ENCODE results near the gene S100A11. TPM values are rescaled to one million over a fixed set of nuclear protein-coding genes. Genes with fewer than 3 reads are reported as not detected.

The S100A11 gene
- total and polyA plus RNA-seq, 9 of the 15 experiments (the other 6 are each of a cell fraction or from before 2014, with no cell fraction given), result 131 to 808 (median 235) TPM

GRCh38 chr1:152047730-152048415 lies 11.1 kb upstream of the S100A11 start (continued):
- TF ChIP-seq VEZF1 (CRISPR knock-in tag; IDR thresholded peaks at IDR 0.05) (peak; percentile 63; the same call in 1 of the 2 replicates), ZFP30 (CRISPR knock-in tag; IDR thresholded peaks at IDR 0.05; ENCODE audit: borderline replicate concordance) (no peak), EHMT2 (IDR thresholded peaks at IDR 0.05) (0 out of 2 replicates have a peak, but pooled peaks have one; percentile 6), ZNF232 (CRISPR knock-in tag; IDR thresholded peaks at IDR 0.05) (no peak), KLF10 (CRISPR knock-in tag; IDR thresholded peaks at IDR 0.05) (no peak), FOXK2 (conservative IDR thresholded peaks at IDR 0.05 in 1 of 2, IDR thresholded peaks at IDR 0.05 in 1 of 2; ENCODE audit: low read depth in 2 of 2) (peak; percentile 7 to 59; a peak in 3 of 4 replicates), CHD1 (IDR thresholded peaks at IDR 0.05; ENCODE audit: low read length) (no peak), CBX8 (IDR thresholded peaks at IDR 0.05; ENCODE audit: borderline replicate concordance, extremely low read depth, low read depth, low read length, poor library complexity, severe bottlenecking) (no peak), COPS2 (conservative IDR thresholded peaks at IDR 0.05) (no peak), POLR2H (tag; IDR thresholded peaks at IDR 0.05; ENCODE audit: low read depth) (peak; percentile 89), RFX7 (CRISPR knock-in tag; IDR thresholded peaks at IDR 0.05) (no peak), JUNB (CRISPR knock-in tag; conservative IDR thresholded peaks at IDR 0.05) (peak; percentile 29; the same call in 1 of the 2 replicates)
- TF ChIP-seq, protein P1, sequence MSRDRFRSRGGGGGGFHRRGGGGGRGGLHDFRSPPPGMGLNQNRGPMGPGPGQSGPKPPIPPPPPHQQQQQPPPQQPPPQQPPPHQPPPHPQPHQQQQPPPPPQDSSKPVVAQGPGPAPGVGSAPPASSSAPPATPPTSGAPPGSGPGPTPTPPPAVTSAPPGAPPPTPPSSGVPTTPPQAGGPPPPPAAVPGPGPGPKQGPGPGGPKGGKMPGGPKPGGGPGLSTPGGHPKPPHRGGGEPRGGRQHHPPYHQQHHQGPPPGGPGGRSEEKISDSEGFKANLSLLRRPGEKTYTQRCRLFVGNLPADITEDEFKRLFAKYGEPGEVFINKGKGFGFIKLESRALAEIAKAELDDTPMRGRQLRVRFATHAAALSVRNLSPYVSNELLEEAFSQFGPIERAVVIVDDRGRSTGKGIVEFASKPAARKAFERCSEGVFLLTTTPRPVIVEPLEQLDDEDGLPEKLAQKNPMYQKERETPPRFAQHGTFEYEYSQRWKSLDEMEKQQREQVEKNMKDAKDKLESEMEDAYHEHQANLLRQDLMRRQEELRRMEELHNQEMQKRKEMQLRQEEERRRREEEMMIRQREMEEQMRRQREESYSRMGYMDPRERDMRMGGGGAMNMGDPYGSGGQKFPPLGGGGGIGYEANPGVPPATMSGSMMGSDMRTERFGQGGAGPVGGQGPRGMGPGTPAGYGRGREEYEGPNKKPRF (IDR thresholded peaks at IDR 0.05; ENCODE audit: low read depth, low read length), result no peak
- TF ChIP-seq, protein P2, sequence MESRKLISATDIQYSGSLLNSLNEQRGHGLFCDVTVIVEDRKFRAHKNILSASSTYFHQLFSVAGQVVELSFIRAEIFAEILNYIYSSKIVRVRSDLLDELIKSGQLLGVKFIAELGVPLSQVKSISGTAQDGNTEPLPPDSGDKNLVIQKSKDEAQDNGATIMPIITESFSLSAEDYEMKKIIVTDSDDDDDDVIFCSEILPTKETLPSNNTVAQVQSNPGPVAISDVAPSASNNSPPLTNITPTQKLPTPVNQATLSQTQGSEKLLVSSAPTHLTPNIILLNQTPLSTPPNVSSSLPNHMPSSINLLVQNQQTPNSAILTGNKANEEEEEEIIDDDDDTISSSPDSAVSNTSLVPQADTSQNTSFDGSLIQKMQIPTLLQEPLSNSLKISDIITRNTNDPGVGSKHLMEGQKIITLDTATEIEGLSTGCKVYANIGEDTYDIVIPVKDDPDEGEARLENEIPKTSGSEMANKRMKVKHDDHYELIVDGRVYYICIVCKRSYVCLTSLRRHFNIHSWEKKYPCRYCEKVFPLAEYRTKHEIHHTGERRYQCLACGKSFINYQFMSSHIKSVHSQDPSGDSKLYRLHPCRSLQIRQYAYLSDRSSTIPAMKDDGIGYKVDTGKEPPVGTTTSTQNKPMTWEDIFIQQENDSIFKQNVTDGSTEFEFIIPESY (CRISPR knock-in tag; IDR thresholded peaks at IDR 0.05), result no peak
- TF ChIP-seq, protein P3, sequence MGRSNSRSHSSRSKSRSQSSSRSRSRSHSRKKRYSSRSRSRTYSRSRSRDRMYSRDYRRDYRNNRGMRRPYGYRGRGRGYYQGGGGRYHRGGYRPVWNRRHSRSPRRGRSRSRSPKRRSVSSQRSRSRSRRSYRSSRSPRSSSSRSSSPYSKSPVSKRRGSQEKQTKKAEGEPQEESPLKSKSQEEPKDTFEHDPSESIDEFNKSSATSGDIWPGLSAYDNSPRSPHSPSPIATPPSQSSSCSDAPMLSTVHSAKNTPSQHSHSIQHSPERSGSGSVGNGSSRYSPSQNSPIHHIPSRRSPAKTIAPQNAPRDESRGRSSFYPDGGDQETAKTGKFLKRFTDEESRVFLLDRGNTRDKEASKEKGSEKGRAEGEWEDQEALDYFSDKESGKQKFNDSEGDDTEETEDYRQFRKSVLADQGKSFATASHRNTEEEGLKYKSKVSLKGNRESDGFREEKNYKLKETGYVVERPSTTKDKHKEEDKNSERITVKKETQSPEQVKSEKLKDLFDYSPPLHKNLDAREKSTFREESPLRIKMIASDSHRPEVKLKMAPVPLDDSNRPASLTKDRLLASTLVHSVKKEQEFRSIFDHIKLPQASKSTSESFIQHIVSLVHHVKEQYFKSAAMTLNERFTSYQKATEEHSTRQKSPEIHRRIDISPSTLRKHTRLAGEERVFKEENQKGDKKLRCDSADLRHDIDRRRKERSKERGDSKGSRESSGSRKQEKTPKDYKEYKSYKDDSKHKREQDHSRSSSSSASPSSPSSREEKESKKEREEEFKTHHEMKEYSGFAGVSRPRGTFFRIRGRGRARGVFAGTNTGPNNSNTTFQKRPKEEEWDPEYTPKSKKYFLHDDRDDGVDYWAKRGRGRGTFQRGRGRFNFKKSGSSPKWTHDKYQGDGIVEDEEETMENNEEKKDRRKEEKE (IDR thresholded peaks at IDR 0.05; ENCODE audit: borderline replicate concordance in 1 of 2, control insufficient read depth in 1 of 2, low read depth in 2 of 2, low read length in 1 of 2), result 0 out of 4 replicates have a peak, but pooled peaks of 1 of the 2 experiments have one; percentile 55
